Neutrophil (primary cell): ENCODE data around the gene CFAP77.

Source experiments
- H3K27ac ChIP-seq: fragments of 200-600 bp; sonication (generic); 2 replicates; pipeline ENCODE4 v1.5.1; 2016; ENCODE audit warnings: mild to moderate bottlenecking, moderate library complexity
- H3K27me3 ChIP-seq: fragments of 200-600 bp; sonication (generic); 2 replicates; pipeline ENCODE4 v1.6.0; 2016; ENCODE audit warnings: mild to moderate bottlenecking
- H3K36me3 ChIP-seq: fragments of 200-600 bp; sonication (generic); 2 replicates; pipeline ENCODE4 v1.5.1; 2017
- H3K4me1 ChIP-seq, 2 experiments: fragments of 200-600 bp in 1 of 2; sonication (generic) in 1 of 2; 1 replicate in 1 of 2; 2 replicates in 1 of 2; pipeline versions ENCODE4 v1.5.1 to v1.6.1; 2013 to 2016; ENCODE audit warnings: low read depth in 1 of 2, low read length in 1 of 2, mild to moderate bottlenecking in 1 of 2, moderate library complexity in 1 of 2; ENCODE audit not compliant: control insufficient read depth in 1 of 2, insufficient read depth in 1 of 2
- H3K4me3 ChIP-seq, 2 experiments: fragments of 200-600 bp in 1 of 2; sonication (generic) in 1 of 2; 1 replicate in 1 of 2; 2 replicates in 1 of 2; pipeline ENCODE4 v1.5.1; 2013 to 2016; ENCODE audit warnings: low read depth in 1 of 2, low read length in 1 of 2, mild to moderate bottlenecking in 1 of 2, moderate library complexity in 1 of 2
- H3K9me3 ChIP-seq: fragments of 200-600 bp; sonication (generic); 2 replicates; pipeline ENCODE4 v1.5.1; 2016
- TF ChIP-seq, protein P1 (sequence below): fragments of 200-600 bp; sonication (generic); IDR thresholded peaks from 2 replicates; pipeline ENCODE4 v1.5.1; 2016; ENCODE audit warnings: antibody characterized with exemption

Gene CFAP77

DNA sequence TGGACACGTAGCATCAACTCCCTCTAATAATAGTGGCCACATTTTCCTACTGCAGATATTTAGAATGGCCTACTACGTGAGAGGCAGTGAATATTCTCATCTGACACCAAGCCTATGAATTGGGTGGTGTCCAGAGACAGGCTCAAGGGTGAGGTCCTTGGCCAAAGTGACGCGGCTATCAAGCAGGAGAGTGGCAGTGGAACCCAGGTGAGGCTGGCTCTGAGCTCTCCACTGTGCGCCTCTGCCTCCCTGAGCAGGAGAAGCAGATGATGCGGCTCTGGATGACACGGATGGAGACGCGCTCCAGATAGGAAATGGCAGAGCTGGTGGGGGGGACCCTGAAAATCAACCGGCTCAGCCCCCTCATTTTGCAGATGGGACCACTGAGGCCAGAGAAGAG, 69.7 kb downstream of the CFAP77 start:
- Histone ChIP-seq H3K36me3 (no peaks in the 10 kb centered on the region), H3K27me3 (peaks cover 56% of the 10 kb centered on the region), H3K4me3 (no peak overlapping the region), H3K27ac (no peak overlapping the region), H3K9me3 (no peaks in the 10 kb centered on the region), H3K4me1 (no peaks in the 10 kb centered on the region)
- TF ChIP-seq, protein P1, sequence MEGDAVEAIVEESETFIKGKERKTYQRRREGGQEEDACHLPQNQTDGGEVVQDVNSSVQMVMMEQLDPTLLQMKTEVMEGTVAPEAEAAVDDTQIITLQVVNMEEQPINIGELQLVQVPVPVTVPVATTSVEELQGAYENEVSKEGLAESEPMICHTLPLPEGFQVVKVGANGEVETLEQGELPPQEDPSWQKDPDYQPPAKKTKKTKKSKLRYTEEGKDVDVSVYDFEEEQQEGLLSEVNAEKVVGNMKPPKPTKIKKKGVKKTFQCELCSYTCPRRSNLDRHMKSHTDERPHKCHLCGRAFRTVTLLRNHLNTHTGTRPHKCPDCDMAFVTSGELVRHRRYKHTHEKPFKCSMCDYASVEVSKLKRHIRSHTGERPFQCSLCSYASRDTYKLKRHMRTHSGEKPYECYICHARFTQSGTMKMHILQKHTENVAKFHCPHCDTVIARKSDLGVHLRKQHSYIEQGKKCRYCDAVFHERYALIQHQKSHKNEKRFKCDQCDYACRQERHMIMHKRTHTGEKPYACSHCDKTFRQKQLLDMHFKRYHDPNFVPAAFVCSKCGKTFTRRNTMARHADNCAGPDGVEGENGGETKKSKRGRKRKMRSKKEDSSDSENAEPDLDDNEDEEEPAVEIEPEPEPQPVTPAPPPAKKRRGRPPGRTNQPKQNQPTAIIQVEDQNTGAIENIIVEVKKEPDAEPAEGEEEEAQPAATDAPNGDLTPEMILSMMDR, result no peak

DNA sequence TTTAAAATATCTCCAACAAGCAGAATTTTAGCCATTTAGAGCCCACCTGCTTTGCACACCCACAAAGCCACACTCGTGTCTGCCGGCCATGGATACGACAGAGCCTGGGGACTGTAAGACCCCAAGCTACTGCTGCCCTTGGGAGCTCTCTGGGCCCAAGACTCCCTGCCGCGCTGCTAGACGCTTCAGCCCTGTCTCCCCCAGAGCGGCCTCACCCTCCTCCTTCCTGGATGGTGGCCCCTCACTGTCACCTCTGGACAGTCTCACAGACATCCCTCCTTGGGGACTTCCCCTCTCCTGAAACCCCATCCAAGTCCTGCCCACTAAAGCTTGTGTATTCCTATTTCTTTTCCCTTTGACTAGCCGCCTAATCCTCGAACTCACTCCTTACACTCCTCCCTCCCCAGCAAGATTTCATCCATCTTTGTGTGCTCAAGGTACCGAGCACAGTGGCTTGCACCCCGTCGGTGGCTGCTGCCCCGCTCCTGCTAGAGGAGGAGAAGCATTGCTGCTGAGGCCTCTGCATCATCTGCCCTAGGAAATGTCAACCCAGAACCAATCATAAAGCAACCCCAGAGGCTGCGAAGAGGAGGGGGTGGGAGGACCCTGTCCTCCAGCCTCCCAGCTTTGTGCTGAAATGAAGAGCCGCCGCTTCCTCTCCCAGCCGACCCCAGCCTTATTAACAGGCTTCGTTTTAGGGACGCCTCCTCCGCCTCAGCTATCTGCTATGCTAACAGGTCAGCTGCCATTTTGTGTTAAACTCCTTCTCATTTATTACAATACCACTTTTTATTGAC, 71.2 kb downstream of the CFAP77 start:
- peaks cover 69% of the 10 kb centered on the region for H3K27me3 ChIP-seq
- TF ChIP-seq, protein P1, result no peak
- H3K27ac ChIP-seq, result no peak overlapping the region
- no peaks in the 10 kb centered on the region for H3K4me1 ChIP-seq
- H3K36me3 ChIP-seq, result no peaks in the 10 kb centered on the region
- no peak overlapping the region for H3K4me3 ChIP-seq
- H3K9me3 ChIP-seq, result no peaks in the 10 kb centered on the region

DNA sequence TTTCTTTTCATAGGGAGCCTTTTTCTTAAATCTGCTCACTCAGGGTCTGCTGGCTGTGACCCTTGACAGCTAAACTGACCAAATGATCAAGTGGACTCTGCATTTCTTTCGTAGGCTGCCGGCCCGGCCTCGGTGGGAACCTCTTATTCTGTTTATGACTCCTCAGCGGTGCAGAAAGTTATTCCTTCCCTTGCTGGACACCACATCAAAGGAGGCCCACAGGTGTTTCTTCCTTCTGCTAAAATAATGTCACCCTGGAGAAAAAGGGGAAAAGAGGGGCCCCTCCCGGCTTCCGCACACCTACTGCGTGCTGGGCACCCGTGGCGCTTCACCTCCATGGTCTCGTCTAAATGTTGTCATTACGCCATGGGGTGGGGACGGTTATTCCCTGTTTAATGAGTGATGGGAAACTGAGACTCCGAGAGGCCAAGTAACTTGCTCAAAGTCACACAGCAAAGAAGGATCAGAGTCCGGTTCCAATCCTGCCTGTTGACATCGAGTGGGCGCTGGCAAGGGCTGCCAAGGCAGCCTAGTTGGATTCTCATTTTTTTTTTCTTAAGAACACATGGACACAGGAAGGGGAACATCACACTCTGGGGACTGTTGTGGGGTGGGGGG, 72.3 kb downstream of the CFAP77 start:
- Histone ChIP-seq H3K4me1 (no peaks in the 10 kb centered on the region), H3K9me3 (no peaks in the 10 kb centered on the region), H3K27me3 (peaks cover 79% of the 10 kb centered on the region), H3K36me3 (no peaks in the 10 kb centered on the region), H3K27ac (no peak overlapping the region), H3K4me3 (no peak overlapping the region)
- TF ChIP-seq, protein P1, result no peak

DNA sequence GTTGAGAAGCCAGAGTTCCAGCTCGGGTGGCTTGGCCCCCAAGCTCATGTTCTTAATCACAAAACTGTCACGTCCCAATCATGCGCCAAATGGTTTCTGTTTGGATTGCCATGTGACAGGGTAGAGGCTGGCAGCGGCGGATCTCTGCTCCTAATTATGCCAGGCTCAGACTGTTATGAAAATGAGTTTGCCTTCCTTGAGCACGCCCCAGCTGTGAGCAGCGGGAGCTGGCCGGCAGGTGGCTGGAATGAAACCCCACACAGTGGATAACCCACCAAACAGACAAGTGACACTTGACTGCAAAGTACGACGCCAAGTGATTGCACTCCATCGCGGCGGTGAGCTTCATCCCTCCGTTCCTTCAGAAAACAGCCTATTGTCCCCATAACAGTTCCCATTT, 75.4 kb downstream of the CFAP77 start:
- TF ChIP-seq, protein P1, result no peak
- Histone ChIP-seq H3K9me3 (no peaks in the 10 kb centered on the region), H3K4me1 (no peaks in the 10 kb centered on the region), H3K27ac (no peak overlapping the region), H3K27me3 (peaks cover 86% of the 10 kb centered on the region), H3K4me3 (no peak overlapping the region), H3K36me3 (no peaks in the 10 kb centered on the region)

DNA sequence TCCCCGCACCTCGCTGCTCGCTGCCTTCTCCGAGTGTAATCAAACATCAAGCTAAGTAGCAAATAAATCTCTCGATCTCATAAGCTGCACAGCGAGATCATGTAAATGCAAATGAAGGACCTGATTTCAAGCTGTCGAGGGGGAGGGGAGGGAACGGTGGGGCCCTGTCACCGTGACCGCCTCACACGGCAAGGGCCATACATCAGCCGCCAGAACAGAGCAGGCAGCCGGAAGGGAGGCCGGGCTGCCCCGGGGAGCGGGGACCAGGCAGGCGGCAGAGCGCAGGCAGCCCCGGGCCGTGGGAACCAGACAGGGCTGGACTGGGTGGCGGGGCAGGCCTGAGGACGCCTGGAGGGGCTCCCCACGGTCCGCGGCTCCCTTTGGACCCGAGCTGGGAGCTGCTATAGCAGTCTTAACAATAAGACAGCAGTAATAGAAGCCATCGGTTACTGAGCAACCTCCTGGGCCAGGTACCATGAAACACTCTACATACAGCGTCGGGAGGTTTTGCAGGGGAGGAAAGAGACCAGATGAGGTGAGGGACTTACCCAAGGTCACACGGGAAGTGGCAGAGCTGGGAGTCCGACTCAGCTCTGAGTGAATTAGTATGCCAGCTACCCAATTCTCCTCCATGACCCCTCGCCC, 76.8 kb downstream of the CFAP77 start:
- Histone ChIP-seq H3K27ac (no peak overlapping the region), H3K4me1 (no peaks in the 10 kb centered on the region), H3K9me3 (no peaks in the 10 kb centered on the region), H3K4me3 (no peak overlapping the region), H3K27me3 (peaks cover 72% of the 10 kb centered on the region), H3K36me3 (no peaks in the 10 kb centered on the region)
- TF ChIP-seq, protein P1, result no peak
